ENCODE results near the gene ADAMTSL1.

ADAMTSL1 gene

GRCh38 chr9:18718393-18718792 lies 244.4 kb downstream of the ADAMTSL1 start:
- Histone ChIP-seq H3K27ac (no peak overlapping the region), H3K4me2 (no peak overlapping the region), H3K27me3 (no peaks in the 10 kb centered on the region), H3K36me3 (no peaks in the 10 kb centered on the region), H4K20me1 (no peaks in the 10 kb centered on the region), H3K4me1 (no peaks in the 10 kb centered on the region), H3K9ac (no peak overlapping the region), H3K4me3 (no peak overlapping the region), H3K9me3 (no peaks in the 10 kb centered on the region)
- TF ChIP-seq Cebpa-rat (IDR thresholded peaks at IDR 0.05), result no peak

DNA sequence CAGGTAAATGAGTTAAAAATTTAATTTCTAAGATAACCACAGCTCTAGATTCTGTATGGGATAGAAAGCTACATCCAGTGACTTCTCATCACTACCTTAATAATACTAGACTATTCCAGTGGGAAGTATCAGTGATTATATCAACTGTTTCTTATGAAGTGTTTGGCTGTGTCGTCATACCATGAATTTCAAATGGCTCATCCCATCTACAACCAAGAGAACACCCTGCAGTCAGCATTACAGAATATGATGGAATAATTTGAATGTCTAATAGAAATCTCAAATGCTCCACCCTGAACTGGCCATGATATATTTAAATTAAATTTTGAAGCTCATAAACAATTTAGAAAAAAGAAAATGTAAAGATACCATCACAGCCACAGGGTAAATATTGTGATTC lies 245.0 kb downstream of the ADAMTSL1 start:
- H3K27ac ChIP-seq, result no peak overlapping the region

GRCh38 chr9:18720691-18721090 lies 246.7 kb downstream of the ADAMTSL1 start:
- no peak overlapping the region for H3K27ac ChIP-seq
- H3K4me1 ChIP-seq, result no peaks in the 10 kb centered on the region
- H3K36me3 ChIP-seq, result no peaks in the 10 kb centered on the region
- H3K4me2 ChIP-seq, result no peak overlapping the region
- no peaks in the 10 kb centered on the region for H3K9me3 ChIP-seq
- H3K27me3 ChIP-seq, result no peaks in the 10 kb centered on the region
- H3K4me3 ChIP-seq, result no peak overlapping the region
- no peak for TF ChIP-seq Cebpa-rat (IDR thresholded peaks at IDR 0.05)
- no peaks in the 10 kb centered on the region for H4K20me1 ChIP-seq
- no peak overlapping the region for H3K9ac ChIP-seq

More for the DNA sequence above, 245.0 kb downstream of the ADAMTSL1 start:
- no peaks in the 10 kb centered on the region for H3K36me3 ChIP-seq
- TF ChIP-seq Cebpa-rat (IDR thresholded peaks at IDR 0.05), result no peak
- H3K4me2 ChIP-seq, result no peak overlapping the region
- H3K27me3 ChIP-seq, result no peaks in the 10 kb centered on the region
- no peaks in the 10 kb centered on the region for H3K4me1 ChIP-seq
- H3K4me3 ChIP-seq, result no peak overlapping the region
- H3K9ac ChIP-seq, result no peak overlapping the region
- no peaks in the 10 kb centered on the region for H4K20me1 ChIP-seq
- no peaks in the 10 kb centered on the region for H3K9me3 ChIP-seq

DNA sequence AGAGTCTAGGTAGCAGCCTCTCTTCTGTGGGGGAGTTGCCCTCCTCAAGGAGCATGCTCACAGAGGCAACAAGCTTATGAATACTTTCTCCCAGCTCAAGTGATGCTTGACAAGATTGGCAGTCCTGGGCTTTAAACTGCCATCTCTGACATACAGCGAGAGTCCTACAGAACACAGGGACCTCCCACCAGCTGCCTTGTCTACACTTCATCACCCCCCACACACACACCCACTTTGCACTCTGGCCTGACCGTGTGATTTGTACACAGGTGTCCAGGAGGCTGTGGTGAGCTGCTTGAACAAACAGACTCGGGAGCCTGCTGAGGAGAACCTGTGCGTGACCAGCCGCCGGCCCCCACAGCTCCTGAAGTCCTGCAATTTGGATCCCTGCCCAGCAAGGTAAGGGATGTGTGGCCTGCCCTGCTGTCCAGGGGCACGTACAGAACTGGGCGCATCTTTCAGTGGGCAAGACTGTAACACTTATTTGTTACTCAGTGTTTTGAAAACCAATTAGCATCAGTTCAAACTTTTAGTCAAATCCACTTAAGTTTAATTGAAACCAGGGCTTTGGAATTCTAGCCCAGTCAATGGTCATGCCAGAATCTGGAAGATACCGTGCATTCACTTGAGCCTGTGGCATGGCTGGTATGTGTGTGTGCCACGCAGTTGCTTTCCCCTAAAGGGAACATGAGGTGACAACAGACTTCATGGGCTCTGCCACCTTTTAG lies 247.5 kb downstream of the ADAMTSL1 start:
- Histone ChIP-seq H3K27ac (no peak overlapping the region), H4K20me1 (no peaks in the 10 kb centered on the region)

GRCh38 chr9:18721995-18722310 lies 248.0 kb downstream of the ADAMTSL1 start:
- no peaks in the 10 kb centered on the region for H3K9me3 ChIP-seq
- H3K4me2 ChIP-seq, result no peak overlapping the region
- no peak overlapping the region for H3K27ac ChIP-seq
- no peaks in the 10 kb centered on the region for H3K4me1 ChIP-seq
- H3K9ac ChIP-seq, result no peak overlapping the region
- H3K4me3 ChIP-seq, result no peak overlapping the region
- no peaks in the 10 kb centered on the region for H4K20me1 ChIP-seq
- no peaks in the 10 kb centered on the region for H3K27me3 ChIP-seq
- H3K36me3 ChIP-seq, result no peaks in the 10 kb centered on the region
- no peak for TF ChIP-seq Cebpa-rat (IDR thresholded peaks at IDR 0.05)

More for the DNA sequence above, 247.5 kb downstream of the ADAMTSL1 start:
- Histone ChIP-seq H3K9ac (no peak overlapping the region), H3K4me2 (no peak overlapping the region), H3K36me3 (no peaks in the 10 kb centered on the region), H3K4me3 (no peak overlapping the region), H3K27me3 (no peaks in the 10 kb centered on the region), H3K4me1 (no peaks in the 10 kb centered on the region), H3K9me3 (no peaks in the 10 kb centered on the region)
- no peak for TF ChIP-seq Cebpa-rat (IDR thresholded peaks at IDR 0.05)

GRCh38 chr9:18722882-18723281 lies 248.9 kb downstream of the ADAMTSL1 start:
- H3K9ac ChIP-seq, result no peak overlapping the region
- H3K4me1 ChIP-seq, result no peaks in the 10 kb centered on the region
- H3K36me3 ChIP-seq, result no peaks in the 10 kb centered on the region
- H3K9me3 ChIP-seq, result no peaks in the 10 kb centered on the region
- no peak overlapping the region for H3K4me2 ChIP-seq
- no peaks in the 10 kb centered on the region for H4K20me1 ChIP-seq
- TF ChIP-seq Cebpa-rat (IDR thresholded peaks at IDR 0.05), result no peak
- H3K27ac ChIP-seq, result no peak overlapping the region
- no peak overlapping the region for H3K4me3 ChIP-seq
- no peaks in the 10 kb centered on the region for H3K27me3 ChIP-seq

GRCh38 chr9:18723366-18723765 lies 249.4 kb downstream of the ADAMTSL1 start:
- Histone ChIP-seq H3K36me3 (no peaks in the 10 kb centered on the region), H3K9me3 (no peaks in the 10 kb centered on the region), H3K9ac (no peak overlapping the region), H4K20me1 (no peaks in the 10 kb centered on the region), H3K27ac (no peak overlapping the region), H3K4me2 (no peak overlapping the region), H3K27me3 (no peaks in the 10 kb centered on the region), H3K4me3 (no peak overlapping the region), H3K4me1 (no peaks in the 10 kb centered on the region)
- TF ChIP-seq Cebpa-rat (IDR thresholded peaks at IDR 0.05), result no peak

- no peaks in the 10 kb centered on the region for H3K27me3 ChIP-seq
- H3K4me3 ChIP-seq, result no peak overlapping the region
- no peaks in the 10 kb centered on the region for H3K36me3 ChIP-seq
- no peak overlapping the region for H3K4me2 ChIP-seq
- H3K27ac ChIP-seq, result no peak overlapping the region
- no peaks in the 10 kb centered on the region for H3K9me3 ChIP-seq
- no peaks in the 10 kb centered on the region for H4K20me1 ChIP-seq
- no peak overlapping the region for H3K9ac ChIP-seq
- no peaks in the 10 kb centered on the region for H3K4me1 ChIP-seq
- no peak for TF ChIP-seq Cebpa-rat (IDR thresholded peaks at IDR 0.05)
These were observed 252.6 kb downstream of the ADAMTSL1 start for GRCh38 chr9:18726546-18726945.

- Histone ChIP-seq H3K4me3 (no peak overlapping the region), H4K20me1 (no peaks in the 10 kb centered on the region), H3K4me1 (no peaks in the 10 kb centered on the region), H3K27me3 (no peaks in the 10 kb centered on the region), H3K27ac (no peak overlapping the region), H3K9ac (no peak overlapping the region), H3K36me3 (no peaks in the 10 kb centered on the region), H3K9me3 (no peaks in the 10 kb centered on the region), H3K4me2 (no peak overlapping the region)
- no peak for TF ChIP-seq Cebpa-rat (IDR thresholded peaks at IDR 0.05)
These were observed 254.0 kb downstream of the ADAMTSL1 start for GRCh38 chr9:18727904-18728303.

DNA sequence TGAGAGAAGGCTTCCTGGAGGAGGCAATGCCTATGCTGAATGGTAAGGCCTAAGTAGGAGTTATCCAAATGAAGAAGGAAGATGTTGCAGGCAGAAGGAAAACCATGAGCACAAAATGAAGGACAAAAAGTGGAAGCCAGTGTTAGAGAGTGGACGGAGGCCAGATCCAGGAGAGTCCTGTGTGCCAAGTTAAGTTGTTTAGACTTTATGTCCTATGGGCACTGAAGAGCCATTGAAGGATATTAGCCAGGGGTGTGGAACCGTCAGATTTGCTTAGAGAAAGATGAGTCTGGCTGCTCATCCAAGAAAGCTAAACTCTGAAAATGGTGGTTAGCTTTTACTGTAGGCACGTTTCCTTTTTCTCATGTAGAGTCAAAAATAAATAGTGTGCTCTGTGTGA lies 254.7 kb downstream of the ADAMTSL1 start:
- no peak overlapping the region for H3K27ac ChIP-seq
- H3K27me3 ChIP-seq, result no peaks in the 10 kb centered on the region
- no peak overlapping the region for H3K4me2 ChIP-seq
- no peaks in the 10 kb centered on the region for H3K36me3 ChIP-seq
- no peak overlapping the region for H3K4me3 ChIP-seq
- no peaks in the 10 kb centered on the region for H3K9me3 ChIP-seq
- no peaks in the 10 kb centered on the region for H4K20me1 ChIP-seq
- H3K9ac ChIP-seq, result no peak overlapping the region
- TF ChIP-seq Cebpa-rat (IDR thresholded peaks at IDR 0.05), result no peak
- no peaks in the 10 kb centered on the region for H3K4me1 ChIP-seq

GRCh38 chr9:18730241-18730640 lies 256.3 kb downstream of the ADAMTSL1 start:
- no peaks in the 10 kb centered on the region for H3K9me3 ChIP-seq
- H3K9ac ChIP-seq, result no peak overlapping the region
- TF ChIP-seq Cebpa-rat (IDR thresholded peaks at IDR 0.05), result no peak
- no peak overlapping the region for H3K4me3 ChIP-seq
- H3K27me3 ChIP-seq, result no peaks in the 10 kb centered on the region
- no peak overlapping the region for H3K27ac ChIP-seq
- no peaks in the 10 kb centered on the region for H3K4me1 ChIP-seq
- H4K20me1 ChIP-seq, result no peaks in the 10 kb centered on the region
- H3K4me2 ChIP-seq, result no peak overlapping the region
- H3K36me3 ChIP-seq, result no peaks in the 10 kb centered on the region

All from BLaER1 (cell line).